IPS-NIHi11 (cell line): ENCODE measurements around the gene HSPA5.
"Not testable (repeated sequence)": the region's sequence is repeated elsewhere in the genome, so short reads cannot be mapped to it uniquely, and the experiment has no call there.

Experiments
- DNase-seq: peaks from one replicate; pipeline ENCODE4 v3.0.0; 2012; ENCODE audit warnings: mixed read lengths, low spot score

HSPA5 gene

GRCh38 chr9:125241863-125242739 is 958 bp upstream of the HSPA5 start:
- DNase-seq = peak; percentile 21

- DNase-seq = no peak
These were observed 519 bp downstream of the HSPA5 start for GRCh38 chr9:125240649-125240999.

GRCh38 chr9:125239631-125240597 is 1.2 kb downstream of the HSPA5 start:
- DNase-seq = no peak

GRCh38 chr9:125238915-125239446 is 2.2 kb downstream of the HSPA5 start:
- DNase-seq = no peak

- no peak for DNase-seq
These were observed 2.8 kb downstream of the HSPA5 start for GRCh38 chr9:125238127-125238914.

GRCh38 chr9:125236520-125237159 is 4.5 kb downstream of the HSPA5 start:
- not testable (repeated sequence) for DNase-seq

- DNase-seq = no peak
These were observed 5.2 kb downstream of the HSPA5 start for GRCh38 chr9:125235804-125236519.

GRCh38 chr9:125234099-125234498 is 7.0 kb downstream of the HSPA5 start:
- DNase-seq = not testable (repeated sequence)

GRCh38 chr9:125233678-125234077 is 7.5 kb downstream of the HSPA5 start:
- DNase-seq = no peak

GRCh38 chr9:125227761-125228160 is 13.4 kb downstream of the HSPA5 start:
- DNase-seq = no peak

- not testable (repeated sequence) for DNase-seq
These were observed 16.3 kb downstream of the HSPA5 start for GRCh38 chr9:125224858-125225257.

GRCh38 chr9:125218621-125219020 is 22.5 kb downstream of the HSPA5 start:
- no peak for DNase-seq

GRCh38 chr9:125214186-125214585 is 27.0 kb downstream of the HSPA5 start:
- no peak for DNase-seq

- DNase-seq = no peak
These were observed 36.7 kb downstream of the HSPA5 start for GRCh38 chr9:125204477-125204876.

GRCh38 chr9:125202846-125203618 is 38.1 kb downstream of the HSPA5 start:
- no peak for DNase-seq

- DNase-seq = peak; percentile 98
These were observed 40.7 kb downstream of the HSPA5 start, which contains the start of gene RABEPK for GRCh38 chr9:125200216-125201047. Gene RABEPK (plus strand): TSS chr9:125200542. CDS start chr9:125203014, 2,472 bp downstream.

GRCh38 chr9:125195591-125195990 is 45.6 kb downstream of the HSPA5 start:
- not testable (repeated sequence) for DNase-seq

GRCh38 chr9:125194466-125194865 is 46.7 kb downstream of the HSPA5 start:
- DNase-seq = not testable (repeated sequence)

- no peak for DNase-seq
These were observed 50.8 kb downstream of the HSPA5 start for GRCh38 chr9:125190361-125190801.
